NOMO-1 treated with dmso at 0.1 percent for 144 hours (cell line): ENCODE results near the gene SFTPB.
"Not testable (repeated sequence)": the region's sequence is repeated elsewhere in the genome, so short reads cannot be mapped to it uniquely, and the experiment has no call there.

ENCODE experiments used
- DNase-seq: peaks from one replicate; lab custom pipeline; 2025; ENCODE audit not compliant: unreplicated experiment; lab: John Stamatoyannopoulos, UW

Gene SFTPB

GRCh38 chr2:85614757-85615156, 53.2 kb downstream of the SFTPB start:
- DNase-seq: not testable (repeated sequence)

DNA sequence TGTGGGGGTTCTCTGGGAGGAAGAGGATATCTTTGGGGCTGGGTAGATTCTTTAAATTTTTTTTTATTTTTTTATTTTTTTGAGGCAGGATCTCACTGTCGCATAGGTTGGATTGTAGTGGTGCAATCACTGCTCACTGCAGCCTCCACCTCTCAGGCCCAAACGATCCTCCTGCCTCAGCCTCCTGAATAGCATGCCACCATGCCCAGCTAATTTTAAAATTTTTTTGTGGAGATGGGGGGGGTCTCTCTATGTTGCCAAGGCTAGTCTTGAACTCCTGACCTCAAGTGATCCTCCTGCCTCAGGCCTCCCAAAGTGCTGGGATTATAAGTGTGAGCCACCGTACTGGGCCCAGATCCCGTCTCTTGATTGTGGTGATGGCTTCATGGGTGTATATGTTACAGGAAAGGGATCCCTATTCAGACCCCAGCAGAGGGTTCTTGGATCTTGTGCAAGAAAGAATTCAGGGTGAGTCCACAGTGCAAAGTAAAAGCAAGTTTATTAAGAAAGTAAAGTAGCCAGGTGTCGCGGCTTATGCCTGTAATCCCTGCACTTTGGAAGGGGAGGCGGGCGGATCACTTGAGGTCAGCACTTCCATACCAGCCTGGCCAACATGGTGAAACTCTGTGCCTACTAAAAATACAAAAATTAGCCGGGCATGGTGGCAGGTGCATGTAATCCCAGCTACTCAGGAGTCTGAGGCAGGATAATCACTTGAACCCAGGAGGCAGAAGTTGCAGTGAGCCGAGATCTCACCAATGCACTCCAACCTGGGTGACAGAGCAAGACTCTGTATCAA, 54.1 kb downstream of the SFTPB start:
- DNase-seq: no peak

DNA sequence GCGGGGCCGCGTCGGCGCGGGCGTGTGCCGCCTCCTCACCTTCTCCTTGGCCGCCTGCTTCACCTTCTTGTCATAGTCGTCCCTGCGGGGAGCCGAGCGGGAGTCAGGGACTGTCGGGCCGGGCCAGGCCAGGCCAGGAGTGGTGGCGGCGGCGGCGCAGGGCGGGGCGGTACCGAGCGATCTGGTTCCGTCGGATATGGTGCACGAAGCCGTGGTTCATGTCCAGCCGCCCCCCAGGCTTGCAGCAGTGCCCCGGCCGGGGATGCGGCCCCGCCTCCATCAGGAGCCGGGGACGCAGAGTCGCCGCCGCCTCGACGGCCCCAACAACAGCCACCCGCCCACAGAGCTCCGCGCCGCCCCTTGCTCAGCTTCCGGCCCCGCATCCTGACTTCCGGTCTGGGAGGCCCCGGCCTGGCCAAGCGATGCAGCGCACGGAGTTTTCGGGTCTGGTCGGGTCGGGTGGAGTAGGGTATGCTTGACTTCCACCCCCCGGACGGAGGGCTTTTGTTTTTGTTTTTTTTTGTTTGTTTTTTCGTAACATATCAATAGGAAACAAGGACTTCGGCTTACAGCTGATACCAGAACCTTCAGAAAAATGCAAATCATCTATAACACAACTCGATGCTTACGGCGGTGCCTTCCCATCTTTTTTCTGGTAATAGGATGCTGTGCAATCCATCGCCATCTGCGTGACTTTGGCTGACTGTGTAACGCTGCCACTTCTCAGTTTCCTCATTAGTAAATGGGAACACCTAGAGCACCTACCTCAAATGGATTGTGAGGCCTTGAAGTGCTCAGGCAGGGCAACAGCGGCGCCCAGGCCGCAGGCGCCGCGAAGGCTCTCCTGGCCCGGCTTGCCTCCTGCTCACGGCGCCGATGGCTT, 56.1 kb downstream of the SFTPB start, which contains the start of gene C2orf68:
TSS of gene C2orf68 (minus strand) at position 362 of the 883 bp plus-strand sequence. CDS start at position 280, 82 bp downstream.
- peak; percentile 93 for DNase-seq

DNA sequence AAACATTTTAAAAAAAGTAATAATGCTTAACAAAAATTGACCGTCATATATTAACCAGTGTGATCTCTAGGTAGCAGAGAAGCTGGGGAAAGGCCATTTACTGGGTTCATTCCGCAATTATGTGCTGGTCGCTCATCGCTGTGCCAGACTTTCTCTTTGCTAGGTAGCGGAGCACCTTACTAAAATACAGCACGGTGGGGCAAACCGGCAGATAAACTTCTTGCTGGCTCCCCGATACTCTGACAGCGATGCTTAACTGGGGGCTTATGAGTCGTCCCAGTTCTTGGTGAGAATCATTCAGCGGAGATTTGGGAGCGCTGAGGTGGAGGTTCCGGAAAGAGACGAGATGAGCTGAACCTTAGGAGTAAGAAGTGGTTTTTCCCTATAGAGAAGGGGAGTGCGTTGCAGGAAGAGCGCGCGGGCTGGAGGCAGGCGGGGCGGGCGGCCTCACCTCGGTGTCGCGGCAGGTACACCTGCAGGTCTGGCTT, 56.7 kb downstream of the SFTPB start:
- no peak for DNase-seq
